Colon (tissue), 2 donors: ENCODE measurements around the gene SCARB2.
A peak's percentile ranks its signal among the peaks of the same experiment; 100 is the strongest.
"Not testable (repeated sequence)": the region's sequence is repeated elsewhere in the genome, so short reads cannot be mapped to it uniquely, and the experiment has no call there.

ENCODE experiments used
- FAIRE-seq: peaks from 2 replicates; lab custom pipeline; 2012; peaks lifted over from hg19 to GRCh38; lab: Jason Lieb, UNC
- donor health status: control.
- donor health status: control.

Gene SCARB2, protein sequence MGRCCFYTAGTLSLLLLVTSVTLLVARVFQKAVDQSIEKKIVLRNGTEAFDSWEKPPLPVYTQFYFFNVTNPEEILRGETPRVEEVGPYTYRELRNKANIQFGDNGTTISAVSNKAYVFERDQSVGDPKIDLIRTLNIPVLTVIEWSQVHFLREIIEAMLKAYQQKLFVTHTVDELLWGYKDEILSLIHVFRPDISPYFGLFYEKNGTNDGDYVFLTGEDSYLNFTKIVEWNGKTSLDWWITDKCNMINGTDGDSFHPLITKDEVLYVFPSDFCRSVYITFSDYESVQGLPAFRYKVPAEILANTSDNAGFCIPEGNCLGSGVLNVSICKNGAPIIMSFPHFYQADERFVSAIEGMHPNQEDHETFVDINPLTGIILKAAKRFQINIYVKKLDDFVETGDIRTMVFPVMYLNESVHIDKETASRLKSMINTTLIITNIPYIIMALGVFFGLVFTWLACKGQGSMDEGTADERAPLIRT

DNA sequence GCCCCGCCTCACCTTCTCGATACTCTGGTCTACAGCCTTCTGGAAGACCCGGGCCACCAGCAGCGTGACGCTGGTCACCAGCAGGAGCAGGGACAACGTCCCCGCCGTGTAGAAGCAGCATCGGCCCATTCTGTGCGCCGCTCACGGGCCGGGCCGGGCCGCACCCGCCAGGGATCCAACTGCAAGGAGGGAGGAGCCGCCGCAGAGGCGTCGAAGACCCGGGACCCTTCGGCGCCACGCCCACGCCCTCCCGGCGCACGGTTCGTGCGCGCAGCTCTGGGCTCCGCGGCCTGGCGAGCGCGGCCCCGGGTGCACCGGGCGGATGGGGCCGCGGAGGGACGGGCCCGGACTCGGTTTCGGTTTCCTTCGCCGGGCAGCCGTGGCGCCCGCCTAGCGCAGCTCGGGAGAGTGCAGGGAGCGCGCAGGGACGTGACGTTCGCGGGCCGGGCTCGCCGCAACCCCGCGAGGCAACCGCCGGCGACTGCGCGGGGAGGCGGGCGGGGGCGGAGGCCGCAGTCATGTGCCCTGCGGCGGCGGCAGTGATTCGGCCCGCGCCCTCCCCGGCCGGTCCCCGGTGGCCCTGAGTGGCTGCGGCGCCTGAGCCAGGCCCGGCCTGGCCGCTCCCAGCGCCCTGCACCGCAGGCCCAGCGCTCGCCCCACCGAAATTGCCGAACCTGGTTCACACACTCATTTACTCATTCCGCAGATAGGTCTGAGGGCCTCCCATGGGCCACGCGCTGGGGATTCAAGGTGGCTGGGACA lies at the start of gene SCARB2:
Gene SCARB2 (minus strand): TSS at position 410 of the 762 bp plus-strand sequence. CDS start 281 bp downstream, at position 129.
- no peak for FAIRE-seq

- no peak for FAIRE-seq
Measured at GRCh38 chr4:76260571-76260970, 46.9 kb upstream of the SCARB2 start.

GRCh38 chr4:76257824-76258223 lies 44.2 kb upstream of the SCARB2 start:
- FAIRE-seq: no peak

DNA sequence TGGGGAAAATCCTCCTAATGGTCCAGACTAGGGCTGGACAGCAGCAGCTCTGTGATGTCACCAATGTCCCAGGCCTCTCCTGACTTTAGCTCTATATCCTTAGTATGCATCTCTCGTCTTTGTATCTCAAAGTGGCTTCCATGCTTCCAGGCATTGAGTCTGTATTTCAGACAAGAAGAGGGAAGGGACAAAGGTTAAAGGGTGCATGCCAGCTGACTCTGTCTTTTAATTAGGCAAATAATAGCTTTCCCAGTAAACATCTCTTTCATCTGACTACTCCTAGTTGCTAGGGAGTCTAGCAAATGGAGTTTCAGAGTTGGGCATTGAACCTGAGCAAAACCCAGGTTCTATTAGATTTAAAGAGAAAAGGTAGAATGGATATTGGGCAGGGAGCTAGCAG lies 43.3 kb upstream of the SCARB2 start:
- no peak for FAIRE-seq

DNA sequence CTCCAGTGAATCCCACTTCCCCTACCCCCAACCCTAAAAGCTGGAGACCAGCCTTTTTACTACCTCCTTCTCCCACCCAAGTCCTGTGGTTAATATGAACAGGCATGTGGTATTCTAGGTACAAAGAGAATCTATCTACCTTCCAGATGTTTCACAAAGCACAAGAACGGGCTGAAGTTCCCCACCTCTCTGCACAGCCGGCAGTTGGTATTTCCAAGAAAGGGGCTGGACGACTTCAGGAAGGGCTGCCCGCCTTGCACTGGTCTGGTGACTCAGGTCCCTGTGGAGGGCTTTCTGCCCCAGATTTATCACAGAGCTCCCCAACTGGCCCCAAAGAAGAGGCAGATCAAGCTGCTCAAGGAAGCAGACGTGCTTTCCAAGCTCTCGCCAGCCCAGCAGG lies 42.4 kb upstream of the SCARB2 start:
- no peak for FAIRE-seq

DNA sequence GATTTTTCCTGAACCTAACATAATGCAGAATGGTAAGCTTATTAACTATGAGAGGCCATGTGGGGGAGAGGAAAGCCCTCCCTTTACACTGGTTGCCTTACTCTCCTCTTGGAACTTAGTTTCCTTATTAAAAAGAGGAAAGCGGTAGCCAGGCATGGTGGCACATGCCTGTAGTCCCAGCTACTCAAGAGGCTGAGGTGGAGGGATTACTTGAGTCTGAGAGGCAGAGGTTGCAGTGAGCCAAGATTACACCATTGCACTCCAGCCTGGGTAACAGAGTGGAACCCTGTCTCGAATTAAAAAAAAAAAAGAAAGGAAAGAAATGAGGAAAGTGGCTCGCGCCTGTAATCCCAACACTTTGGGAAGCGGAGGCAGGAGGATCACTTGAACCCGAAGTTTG lies 39.9 kb upstream of the SCARB2 start:
- FAIRE-seq: no peak

- no peak for FAIRE-seq
Measured at GRCh38 chr4:76252271-76252653, 38.6 kb upstream of the SCARB2 start.

- no peak for FAIRE-seq
Measured at GRCh38 chr4:76251441-76252270, 38.0 kb upstream of the SCARB2 start, which contains the start of gene FAM47E. Gene FAM47E, plus strand, starts transcription at chr4:76251721. Its CDS starts 26 bp downstream, at chr4:76251747.

- FAIRE-seq: no peak
Measured at GRCh38 chr4:76250962-76251361, 37.3 kb upstream of the SCARB2 start.

GRCh38 chr4:76246852-76247251 lies 33.2 kb upstream of the SCARB2 start:
- no peak for FAIRE-seq

DNA sequence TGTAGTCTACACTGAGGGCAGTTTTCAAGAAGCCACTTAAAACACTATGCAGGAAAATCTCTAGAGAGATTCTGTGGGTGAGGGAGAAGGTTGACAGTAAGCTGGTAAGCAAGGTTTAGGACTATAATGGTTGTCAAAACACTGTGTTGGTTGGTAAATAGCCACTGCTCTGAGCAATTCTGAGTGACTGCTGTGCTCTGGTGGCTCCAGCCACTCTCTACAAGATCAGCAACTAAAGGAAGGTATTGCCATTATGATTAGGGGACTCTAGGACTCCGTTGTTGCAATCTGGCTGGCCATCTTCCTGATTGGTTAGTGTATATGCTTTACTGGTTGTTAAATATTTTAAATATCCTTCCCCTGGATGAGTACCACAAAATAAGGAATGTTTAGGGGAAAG lies 32.4 kb upstream of the SCARB2 start:
- no peak for FAIRE-seq

DNA sequence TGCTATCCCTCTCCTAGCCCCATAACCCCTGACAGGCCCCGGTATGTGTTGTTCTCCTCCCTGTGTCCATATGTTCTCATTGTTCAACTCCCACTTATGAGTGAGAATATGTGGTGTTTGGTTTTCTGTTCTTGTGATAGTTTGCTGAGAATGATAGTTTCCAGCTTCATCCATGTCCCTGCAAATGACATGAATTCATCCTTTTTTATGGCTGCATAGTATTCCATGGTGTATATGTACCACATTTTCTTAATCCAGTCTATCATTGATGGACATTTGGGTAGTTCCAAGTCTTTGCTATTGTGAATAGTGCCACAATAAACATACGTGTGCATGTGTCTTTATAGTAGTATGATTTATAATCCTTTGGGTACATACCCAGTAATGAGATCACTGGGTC lies 30.3 kb upstream of the SCARB2 start:
- not testable (repeated sequence) for FAIRE-seq

DNA sequence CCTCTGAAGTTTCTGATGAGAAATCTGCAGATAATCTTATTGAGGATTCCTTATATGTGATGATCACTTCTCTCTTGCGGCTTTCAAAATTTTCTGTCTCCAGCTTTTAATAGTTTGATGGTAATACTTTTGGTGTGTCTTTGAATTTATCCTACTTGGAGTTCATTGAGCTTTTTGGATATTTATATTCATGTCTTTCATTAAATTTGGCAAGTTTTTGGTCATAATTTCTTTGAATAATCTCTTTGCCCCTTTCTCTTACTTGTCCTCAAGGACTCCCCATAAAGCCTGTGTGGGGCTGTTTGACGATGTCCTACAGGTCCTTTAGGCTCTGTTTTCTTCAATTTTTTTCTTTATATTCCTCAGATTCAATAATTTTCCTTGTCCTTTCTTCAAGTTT lies 26.6 kb upstream of the SCARB2 start:
- FAIRE-seq: no peak

DNA sequence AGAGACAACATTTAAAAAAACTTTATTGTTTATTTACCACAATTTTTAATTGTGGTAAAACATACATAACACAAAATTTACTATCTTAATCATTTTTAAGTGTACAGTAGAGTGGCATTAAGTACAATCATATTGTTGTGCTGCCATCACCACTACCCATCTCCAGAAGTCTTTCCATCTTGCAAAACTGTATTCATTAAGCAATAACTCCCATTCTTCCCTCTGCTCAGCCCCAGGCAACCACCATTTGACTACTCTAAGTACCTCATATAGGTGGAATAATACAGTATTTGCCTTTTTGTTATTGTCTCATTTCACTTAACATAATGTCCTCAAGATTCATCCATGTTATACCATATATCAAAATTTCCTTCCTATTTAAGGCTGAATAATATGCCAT lies 25.1 kb upstream of the SCARB2 start:
- FAIRE-seq: no peak

DNA sequence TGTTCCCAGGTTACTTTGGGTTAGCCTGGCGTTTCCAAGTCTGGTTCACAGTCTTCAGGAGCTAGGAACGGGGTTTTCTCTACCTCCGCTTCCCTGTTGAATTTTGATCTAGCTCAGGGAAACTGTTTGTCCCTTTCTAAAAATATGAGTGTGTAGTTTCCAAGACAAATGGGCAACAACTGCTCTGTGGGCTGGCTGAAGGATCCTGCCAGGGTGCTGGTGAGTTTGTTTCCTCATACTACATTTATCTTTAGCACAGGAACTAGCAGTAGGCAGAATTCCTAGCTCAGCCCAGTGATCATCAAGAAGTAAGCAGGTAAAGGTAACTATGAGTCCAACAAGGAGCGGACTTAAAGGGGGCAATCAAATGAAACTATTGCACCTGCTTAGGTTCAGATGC lies 24.6 kb upstream of the SCARB2 start:
- no peak for FAIRE-seq

- FAIRE-seq: peak; percentile 97
Measured at GRCh38 chr4:76235915-76236314, 22.3 kb upstream of the SCARB2 start.

DNA sequence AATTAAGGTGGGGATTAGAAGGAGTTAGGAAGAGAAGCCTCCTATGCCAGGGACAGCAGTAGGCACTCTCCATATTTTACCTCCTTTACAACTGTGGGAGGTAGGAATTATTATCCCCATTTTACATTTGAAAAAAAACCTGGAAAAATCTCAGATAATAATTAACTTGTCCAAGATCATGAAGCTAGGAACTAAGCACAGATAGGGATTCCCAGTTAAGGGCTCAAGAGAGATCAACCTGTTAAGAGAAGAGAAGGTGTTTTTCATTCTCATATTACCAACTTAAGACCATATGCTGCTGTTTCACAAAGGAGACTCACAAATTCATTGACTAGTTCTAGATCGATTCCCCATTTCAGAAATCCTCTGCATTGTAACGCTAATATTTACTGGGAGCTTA lies 21.8 kb upstream of the SCARB2 start:
- no peak for FAIRE-seq

DNA sequence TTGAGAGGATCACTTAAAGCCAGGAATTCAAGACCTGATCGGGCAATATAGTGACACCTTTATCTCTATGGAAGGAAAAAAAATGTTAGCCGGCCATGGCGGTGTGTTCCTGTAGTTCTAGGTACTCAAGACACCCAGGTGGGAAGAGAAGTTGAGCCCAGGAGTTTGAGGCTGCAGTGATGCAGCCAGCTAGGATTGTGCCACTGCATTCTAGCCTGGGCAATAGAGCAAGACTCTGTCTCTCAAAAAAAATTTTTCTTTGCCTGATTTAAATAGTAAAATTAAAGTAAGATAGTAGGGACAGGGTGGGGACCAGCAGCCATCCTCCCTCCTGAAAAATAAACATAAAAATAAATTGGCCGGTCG lies 21.0 kb upstream of the SCARB2 start:
- no peak for FAIRE-seq

DNA sequence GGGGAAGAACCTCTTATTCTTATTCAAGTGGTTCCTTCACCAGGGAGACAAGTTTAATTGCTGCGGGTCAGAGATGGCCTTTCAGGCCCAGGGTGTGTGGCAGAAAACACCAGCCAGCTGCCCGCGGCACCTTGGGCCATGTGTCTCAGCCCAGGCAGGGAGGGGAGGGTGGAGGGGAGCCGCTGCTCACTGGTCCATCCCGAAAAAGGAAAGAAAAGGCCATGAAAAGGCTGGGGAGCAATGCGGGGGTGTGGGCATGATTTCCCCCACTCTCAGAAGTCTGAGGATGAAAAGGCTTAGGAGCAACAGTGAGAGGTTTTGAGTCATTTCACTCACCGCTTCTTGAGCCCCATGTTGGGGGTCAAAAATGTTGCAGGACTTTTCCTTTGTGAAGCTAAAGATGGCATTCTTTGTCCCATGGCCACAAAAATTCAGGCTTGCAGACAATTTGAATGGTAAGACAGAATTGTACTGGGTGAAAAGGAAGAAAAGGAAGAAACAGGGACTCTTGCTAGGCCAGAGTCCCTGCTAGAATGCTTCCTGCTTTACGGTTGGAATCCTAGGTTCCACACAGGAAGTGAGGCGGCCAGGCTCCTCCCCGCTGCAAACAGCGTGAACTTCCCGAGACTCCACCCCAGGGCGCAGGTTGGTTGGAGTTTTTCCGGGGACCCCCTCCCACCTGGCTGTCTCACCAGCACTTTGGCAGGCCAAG lies 20.5 kb upstream of the SCARB2 start:
- no peak for FAIRE-seq

DNA sequence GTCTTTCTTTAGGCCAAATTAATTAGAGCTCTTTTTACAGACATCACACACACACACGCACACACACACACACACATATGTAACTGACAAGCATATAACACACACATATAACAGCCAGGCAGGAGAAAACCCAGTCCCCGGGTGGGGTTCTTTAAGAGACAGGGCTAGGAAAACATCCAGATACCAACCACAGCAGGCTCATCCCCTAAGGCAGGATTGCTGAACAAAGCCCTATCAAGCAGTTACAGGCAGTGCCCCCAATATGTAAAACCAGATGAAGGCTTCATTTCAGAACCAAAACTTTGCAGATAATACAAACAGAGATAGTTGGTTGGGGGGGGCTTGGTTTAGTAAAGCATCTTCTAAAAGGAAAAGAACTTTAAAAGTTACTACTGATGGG lies 19.9 kb upstream of the SCARB2 start:
- no peak for FAIRE-seq

GRCh38 chr4:76233083-76233482 lies 19.5 kb upstream of the SCARB2 start:
- no peak for FAIRE-seq

DNA sequence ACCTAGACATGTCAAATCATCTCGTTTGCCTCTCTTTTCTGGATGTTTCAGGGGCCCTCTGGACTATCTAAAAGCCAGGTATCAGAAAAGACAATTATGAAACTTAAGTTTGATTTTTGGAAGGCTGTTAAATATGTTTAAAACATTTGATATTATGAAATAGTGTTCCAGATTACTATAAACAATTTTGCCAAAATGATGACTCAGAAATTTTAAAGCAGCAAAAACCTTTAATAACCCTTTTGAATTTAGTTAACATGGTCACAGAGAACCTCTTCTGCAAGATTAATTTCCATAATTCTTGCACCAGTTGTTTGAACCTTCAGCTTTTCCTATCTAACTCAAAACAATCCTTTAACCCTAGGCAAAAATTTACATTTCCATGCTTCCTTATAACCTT lies 19.1 kb upstream of the SCARB2 start:
- FAIRE-seq: no peak
